Fibroblast of the aortic adventitia (primary cell): Measurements from ENCODE around the gene ATP5ME. TPM values are rescaled to one million over a fixed set of nuclear protein-coding genes. Genes with fewer than 3 reads are reported as not detected.

Source experiments
- DNase-seq: peaks from one replicate; pipeline ENCODE4 v3.0.0-alpha.2; 2010; ENCODE audit warnings: low read depth
- H3K4me3 ChIP-seq: 2 replicates; pipeline ENCODE4 v1.5.1; 2011; ENCODE audit warnings: low read depth, mild to moderate bottlenecking, control low read depth, low read length, moderate library complexity
- CTCF ChIP-seq: IDR thresholded peaks from 2 replicates; pipeline ENCODE4 v1.5.1; 2011; ENCODE audit warnings: mild to moderate bottlenecking, low read length, control low read depth, inconsistent platforms; ENCODE audit not compliant: insufficient read depth
- total RNA-seq: library from RNA; depleted of rRNA; stranded (reverse); fragments of >200 nt; gene quantifications from 2 replicates; pipeline ENCODE4 v1.2.3, GENCODE V29; 2012; ENCODE audit warnings: low replicate concordance

Gene ATP5ME
- total RNA-seq, 1 donor, result 74.3 TPM

GRCh38 chr4:657338-657833 is 16.7 kb downstream of the ATP5ME start:
- TF ChIP-seq CTCF, result no peak
- no peak overlapping the region for H3K4me3 ChIP-seq
- DNase-seq, result no peak

- H3K4me3 ChIP-seq, result no peak overlapping the region
- no peak for TF ChIP-seq CTCF
- DNase-seq, result no peak
Measured at GRCh38 chr4:656436-657337, 17.4 kb downstream of the ATP5ME start.

- H3K4me3 ChIP-seq, result no peak overlapping the region
- TF ChIP-seq CTCF, result no peak
- DNase-seq, result no peak
Measured at GRCh38 chr4:655464-656151, 18.5 kb downstream of the ATP5ME start.

GRCh38 chr4:654871-655463 is 19.1 kb downstream of the ATP5ME start:
- DNase-seq, result no peak
- TF ChIP-seq CTCF, result no peak
- no peak overlapping the region for H3K4me3 ChIP-seq

GRCh38 chr4:654503-654845 is 19.6 kb downstream of the ATP5ME start:
- no peak for DNase-seq
- no peak for TF ChIP-seq CTCF
- no peak overlapping the region for H3K4me3 ChIP-seq

- no peak for TF ChIP-seq CTCF
- no peak for DNase-seq
- no peak overlapping the region for H3K4me3 ChIP-seq
Measured at GRCh38 chr4:653831-654502, 20.1 kb downstream of the ATP5ME start.
